ENCODE results near the gene HHAT.

The HHAT gene

GRCh38 chr1:210588357-210588756 lies 259.7 kb downstream of the HHAT start:
- no peak for DNase-seq

DNA sequence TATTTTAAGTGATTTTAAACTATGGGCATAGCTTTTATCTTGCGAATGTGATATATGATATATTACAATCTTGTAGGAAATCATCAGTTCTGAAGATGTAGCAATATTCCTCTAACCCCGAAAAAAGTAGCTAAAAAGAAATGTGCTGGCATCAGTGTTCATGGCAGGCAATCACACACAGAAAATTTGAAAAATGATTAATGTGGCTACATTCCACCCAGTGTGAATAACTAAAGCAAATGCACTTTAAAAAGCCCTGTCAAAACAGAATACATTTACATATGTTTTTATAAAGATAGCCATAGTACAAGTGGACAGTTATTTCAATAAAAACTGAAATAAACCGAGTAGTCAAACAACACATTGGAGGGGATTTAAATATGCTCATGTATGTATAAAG lies 260.2 kb downstream of the HHAT start:
- DNase-seq = no peak

- DNase-seq = no peak
Measured at GRCh38 chr1:210591214-210591613, 262.5 kb downstream of the HHAT start.

DNA sequence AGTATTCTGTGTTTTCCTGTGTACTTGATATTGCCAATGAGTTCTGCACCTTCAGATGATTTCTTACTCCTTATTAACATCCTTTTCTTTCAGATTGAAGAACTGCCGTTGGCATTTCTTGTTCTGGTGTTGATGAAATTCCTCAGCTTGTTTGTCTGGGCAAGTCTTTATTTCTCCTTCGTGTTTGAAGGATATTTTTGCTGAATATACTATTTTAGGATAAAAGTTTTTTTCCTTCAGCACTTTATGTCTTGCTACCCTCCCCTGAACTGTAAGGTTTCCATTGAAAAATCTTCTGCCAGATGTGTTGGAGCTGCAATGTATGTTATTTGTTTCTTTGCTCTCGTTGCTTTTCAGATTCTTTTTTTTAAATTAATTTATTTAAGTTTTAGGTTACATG lies 265.9 kb downstream of the HHAT start:
- no peak for DNase-seq

DNA sequence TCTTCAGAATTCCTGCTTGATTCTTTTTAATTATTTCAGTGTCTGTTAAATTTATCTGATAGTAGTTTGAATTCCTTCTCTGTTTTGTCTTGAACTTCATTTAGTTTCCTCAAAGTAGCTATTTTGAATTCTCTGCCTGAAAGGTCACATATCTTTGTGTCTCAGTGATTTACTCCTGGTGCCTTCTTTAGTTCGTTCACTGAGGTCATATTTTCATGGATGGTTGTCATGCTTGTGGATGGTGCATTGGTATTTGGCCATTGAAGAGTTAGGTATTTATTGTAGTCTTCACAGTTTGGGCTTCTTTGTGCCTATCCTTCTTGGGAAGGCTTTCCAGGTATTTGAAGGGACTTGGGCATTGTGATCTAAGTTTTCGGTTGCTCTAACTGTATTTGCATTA lies 267.9 kb downstream of the HHAT start:
- no peak for DNase-seq

DNA sequence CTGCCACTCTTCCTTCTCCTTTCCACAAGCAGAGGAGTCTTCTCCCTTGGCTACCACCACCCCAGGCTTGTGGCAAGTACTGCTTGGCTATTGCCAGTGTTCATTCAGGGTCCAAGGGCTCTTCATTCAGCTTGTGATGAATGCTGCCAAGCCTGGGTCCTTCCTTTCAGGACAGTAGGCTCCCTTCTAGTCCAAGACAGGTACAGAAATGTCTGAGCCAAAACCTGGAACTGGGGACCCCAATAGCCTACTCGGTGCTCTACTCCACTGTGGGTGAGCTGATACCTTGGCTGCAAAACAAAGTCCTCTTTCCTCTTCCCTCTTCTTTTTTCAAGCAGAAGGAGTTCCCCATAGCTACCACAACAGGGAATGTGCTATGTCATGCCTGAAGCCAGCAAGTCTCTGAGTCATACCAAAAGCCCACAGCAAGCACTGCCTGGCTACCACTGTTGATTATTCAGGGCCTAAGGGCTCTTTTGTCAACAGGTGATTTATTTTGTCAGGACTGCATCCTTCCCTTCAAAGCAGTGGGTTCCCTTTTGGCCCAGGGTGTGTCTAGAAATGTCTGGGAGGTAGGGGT lies 268.9 kb downstream of the HHAT start:
- peak in 4 of 58 donors; percentile 14 to 62 (median 24) for DNase-seq

DNA sequence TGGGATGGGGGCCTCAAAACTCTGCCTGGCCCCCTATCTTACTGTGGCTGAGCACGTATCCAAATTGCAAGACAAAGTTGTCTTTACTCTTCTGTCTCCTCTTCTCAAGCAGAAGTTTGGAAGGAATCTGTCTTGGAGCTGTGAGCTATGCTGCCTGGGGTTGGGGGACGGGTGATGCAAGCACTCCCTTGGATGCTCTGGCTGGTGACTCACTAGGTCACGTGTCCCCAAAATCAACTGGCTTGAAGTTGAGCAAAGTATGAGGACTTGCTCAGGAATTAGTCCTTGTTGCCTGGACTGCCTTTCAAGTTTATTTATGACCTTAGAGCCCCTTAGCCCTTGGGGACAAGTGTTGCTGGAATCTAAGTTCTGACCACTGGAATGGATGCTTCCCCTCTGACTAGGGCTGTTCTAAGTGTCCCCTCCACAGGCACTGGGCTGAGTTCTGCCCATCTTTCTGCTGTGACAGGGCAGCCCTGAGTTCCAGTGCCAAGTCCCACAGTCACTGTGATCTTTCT lies 269.5 kb downstream of the HHAT start:
- DNase-seq = peak in 1 of 58 donors; percentile 62

- peak in 6 of 58 donors; percentile 8 to 49 (median 22) for DNase-seq
Measured at GRCh38 chr1:210600421-210601159, 271.9 kb downstream of the HHAT start.

DNA sequence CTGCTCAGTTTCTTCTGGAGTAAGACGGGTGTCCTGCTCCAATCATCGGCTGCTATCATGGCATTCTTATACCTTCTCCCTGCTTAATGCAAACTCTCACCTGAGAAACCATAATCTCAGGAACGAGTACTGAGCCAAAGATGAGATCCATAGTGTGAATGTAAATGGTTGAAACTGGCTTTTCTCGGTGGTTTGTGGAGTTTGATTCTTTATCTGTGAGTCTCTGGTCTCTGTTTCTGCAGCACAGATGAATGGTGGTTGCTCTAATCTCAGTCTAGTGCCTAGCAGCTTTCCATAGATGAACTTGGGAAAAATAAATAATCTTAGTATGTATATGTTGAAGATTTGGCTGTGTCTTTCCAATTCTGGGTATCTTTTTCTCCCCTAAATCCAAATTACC lies 274.4 kb downstream of the HHAT start:
- no peak for DNase-seq

DNA sequence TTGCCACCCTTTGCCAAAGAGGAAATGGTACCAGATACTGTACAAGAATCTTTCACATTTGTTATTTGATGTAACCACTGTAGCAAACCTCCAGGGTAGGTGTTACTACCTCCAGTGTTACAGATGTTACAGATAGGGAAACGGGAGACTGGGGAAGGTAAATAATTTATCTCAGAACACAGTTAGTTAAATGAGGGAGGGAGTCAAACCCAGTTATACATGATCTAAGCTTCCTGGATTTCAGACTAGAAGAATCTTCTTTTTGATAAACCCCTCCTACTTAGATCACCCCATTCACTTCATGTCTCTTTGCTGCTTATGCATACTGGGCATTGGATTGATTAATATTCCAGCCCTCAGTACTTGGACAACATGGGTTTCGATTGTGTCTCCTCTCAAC lies 276.4 kb downstream of the HHAT start:
- no peak for DNase-seq

GRCh38 chr1:210607361-210607760 lies 278.7 kb downstream of the HHAT start:
- DNase-seq = no peak

GRCh38 chr1:210608767-210609166 lies 280.1 kb downstream of the HHAT start:
- no peak for DNase-seq

DNA sequence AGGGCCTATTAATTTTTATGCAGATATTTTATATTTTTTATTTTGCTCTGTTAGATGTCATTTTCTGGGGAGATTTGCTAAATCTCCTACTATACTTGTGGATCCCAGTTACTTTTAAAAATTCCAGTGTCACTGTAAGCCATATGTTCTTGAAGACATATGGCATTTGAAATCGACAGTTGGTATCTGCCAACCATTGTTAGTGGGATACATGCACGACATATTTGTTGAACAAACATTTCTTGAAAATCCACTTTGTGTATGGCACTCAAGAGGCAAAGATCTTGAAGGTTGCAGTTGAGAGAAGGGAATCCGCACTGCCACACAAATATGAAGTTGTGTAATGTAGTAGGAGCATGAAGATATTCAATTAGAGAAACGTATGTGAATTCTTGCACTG lies 287.7 kb downstream of the HHAT start:
- DNase-seq = no peak

DNA sequence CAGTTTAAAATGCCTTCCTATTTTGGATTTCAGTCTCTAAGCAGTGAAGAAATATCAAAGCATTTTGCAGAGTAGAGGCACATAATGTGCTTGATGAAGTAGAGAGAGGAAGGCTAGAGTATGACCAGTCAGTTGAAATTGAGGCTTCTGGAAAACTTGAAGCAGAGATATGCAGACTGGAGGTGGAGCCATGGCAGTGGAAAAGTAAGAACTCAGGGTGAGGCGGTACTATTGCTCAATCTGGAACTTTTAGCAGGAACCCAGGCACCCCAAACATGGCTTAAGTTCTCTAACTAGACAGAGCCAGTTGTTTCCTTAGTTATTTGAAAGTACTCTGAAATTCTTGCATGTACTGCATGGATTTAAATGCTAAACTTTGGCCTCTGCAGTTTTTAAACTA lies 288.6 kb downstream of the HHAT start:
- no peak for DNase-seq

DNA sequence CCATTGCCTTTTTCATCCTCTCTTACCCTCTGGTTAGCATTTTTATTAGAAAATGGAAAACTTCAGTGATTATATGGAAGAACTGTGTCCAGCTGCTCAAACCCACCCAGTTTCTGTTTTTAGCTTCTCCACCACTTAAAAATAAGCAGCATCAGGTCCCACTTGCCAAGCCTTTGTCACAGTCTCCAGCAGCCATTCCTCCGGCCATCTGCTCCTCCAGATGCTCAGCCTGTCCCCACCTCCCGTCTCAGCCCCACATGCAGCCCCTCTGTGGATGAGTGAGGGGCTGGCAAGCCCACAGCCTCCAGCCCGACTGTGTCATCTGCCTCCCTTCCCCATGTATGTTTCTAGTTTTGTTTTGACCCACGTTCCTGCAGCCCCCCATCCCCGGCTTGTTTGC lies 289.7 kb downstream of the HHAT start:
- DNase-seq = peak in 6 of 58 donors; percentile 19 to 39 (median 24)

DNA sequence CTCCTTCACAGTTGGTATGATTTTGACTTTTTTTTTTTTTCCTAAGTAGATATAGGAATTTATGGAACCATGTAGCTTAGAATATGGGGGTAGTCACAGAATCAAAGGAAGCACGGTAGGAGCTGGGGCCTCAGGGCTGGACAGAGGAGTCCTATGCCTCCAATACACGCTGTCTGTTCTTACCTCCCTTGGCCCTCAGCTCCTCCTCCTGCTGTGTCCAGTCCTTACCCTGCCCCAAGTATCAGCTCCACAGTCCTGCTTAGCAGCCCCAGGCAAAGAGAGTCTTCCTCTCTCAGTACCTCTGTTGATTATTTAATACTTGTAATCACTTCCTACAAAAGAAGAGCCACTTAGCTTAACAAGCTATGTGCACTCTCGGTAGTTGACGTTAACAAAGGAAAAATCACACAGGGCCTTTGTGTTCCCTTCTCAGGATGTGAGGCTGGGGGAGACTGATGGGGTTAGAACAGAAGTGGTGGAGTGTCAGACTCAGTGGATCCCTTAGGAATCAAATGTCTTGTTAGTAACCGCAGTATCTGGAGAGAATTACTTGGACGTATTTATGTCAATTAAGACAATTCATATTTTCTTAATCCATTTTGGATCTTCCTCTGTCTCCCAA lies 292.3 kb downstream of the HHAT start:
- no peak for DNase-seq

DNA sequence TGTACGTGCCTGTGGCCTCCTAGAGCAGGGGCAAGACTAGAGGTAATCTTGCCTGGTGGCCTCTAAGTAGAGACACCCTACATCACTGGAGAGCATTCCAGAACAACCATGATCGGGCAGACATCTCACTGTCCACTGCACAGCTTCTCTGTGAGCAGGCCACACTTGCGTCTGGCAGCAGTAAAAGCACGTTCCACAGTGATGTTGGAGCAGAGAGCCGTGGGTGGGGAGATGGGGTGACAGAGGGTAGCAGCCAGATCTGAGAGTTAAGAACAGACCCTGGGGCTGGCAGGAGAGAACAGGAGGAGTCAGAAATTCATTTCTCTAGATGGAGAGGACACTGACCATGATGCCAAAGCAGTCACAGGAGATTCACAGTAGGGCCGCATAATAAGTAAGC lies 293.0 kb downstream of the HHAT start:
- DNase-seq = peak in 1 of 58 donors; percentile 24

DNA sequence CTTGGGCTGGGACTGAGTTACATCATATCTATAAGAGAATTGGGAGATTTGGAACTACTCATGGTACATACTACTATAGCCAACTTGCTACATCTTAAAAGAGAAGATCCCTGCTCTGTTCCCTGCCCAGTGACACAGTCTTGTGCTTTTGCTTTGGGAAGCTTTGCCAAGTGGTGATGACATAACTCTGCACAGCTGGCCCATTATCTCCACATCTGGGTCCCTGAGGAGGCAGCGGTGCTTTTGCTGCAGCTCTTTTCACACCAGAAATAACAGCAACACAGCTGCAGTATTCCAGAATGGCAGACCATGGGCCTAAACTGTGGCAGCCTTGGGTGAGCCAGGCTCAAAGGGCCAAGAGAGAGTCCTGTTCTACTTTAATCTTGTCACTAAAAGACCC lies 296.0 kb downstream of the HHAT start:
- DNase-seq = peak in 25 of 58 donors; percentile 6 to 68 (median 32)

DNA sequence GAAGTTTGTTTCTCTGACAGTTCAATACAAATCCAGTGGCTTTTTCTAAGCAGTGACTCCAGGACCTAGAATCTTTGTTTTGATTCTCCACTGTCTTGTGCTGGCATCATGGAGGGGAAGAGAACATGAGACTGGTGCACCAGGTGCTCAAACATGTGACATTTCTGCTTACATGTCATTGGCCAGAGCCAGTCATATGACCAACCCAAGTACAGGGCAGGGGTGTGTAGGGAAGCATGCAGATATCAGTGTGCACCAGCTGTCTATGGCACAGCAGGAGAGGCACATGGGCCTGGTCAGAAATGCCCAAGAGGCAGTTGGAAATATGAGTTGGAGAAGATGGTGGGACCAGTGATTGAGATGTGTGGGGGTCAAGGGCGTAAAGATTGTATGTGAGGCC lies 297.0 kb downstream of the HHAT start:
- no peak for DNase-seq

DNA sequence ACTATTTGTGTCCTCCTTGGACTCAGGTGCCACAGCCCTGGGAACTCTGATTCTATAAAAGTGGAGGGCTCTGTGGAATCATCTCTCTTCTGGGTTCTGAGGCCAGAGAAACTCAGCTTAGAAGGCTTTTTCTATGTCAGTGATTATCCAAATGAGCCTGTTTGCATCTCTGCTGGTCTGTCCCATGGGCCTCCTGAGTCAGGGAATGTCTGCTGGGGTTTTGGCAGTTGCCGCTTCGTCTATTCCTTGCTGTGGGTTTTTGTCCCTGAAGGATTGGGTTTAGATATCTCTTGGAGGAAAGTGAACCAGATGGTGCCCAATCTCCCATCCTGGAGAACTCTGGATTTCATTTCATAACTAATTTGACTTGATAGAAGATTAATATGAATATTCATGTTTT lies 297.6 kb downstream of the HHAT start:
- DNase-seq = no peak

DNA sequence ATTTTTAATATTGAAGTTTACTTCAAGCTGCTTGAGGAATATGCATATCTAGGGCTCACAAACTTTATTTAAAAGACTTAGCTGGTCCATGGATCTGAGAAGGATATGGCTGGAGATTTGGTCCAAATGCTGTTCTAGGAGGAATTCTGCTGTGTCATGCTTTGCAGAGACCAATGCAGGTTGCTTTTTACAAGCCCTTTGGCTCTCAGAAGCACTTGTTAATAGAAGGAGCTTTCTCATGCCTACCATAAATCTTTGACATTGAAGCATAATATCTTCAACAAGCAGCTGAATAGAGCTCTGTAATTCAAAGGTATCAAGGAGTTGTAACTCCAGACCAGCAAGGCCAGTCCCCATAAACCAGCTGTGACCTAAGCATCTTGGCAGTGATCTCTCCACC lies 299.1 kb downstream of the HHAT start:
- no peak for DNase-seq

DNA sequence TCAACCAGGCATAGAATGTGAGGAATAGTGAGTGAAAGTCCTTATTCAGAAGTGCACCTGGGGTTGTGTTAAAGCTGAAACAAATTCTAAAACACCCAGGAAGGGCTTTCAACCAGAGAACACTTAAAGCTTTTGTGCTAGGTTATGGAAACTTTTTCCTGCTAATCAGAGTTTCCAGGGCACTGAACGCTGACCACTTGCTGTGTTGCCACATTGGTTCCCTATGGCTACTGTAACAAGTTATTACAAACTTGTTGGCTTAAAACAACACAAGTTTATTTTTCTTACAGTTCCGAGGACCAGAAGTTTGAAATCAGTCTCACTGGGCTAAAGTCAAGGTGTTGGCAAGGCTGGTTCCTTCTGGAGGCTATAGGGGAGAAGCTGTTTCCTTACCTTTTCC lies 300.6 kb downstream of the HHAT start:
- DNase-seq = no peak

GRCh38 chr1:210631399-210631798 lies 302.7 kb downstream of the HHAT start:
- peak in 7 of 58 donors; percentile 5 to 38 (median 17) for DNase-seq

Measured in anterior cingulate cortex (tissue), 58 donors.